ENCODE data around the gene ARL3.

Gene ARL3

GRCh38 chr10:102627291-102627735 is 86.9 kb downstream of the ARL3 start:
- no peak for DNase-seq (ENCODE audit: low read depth, low spot score)
- no peak overlapping the region for H3K4me3 ChIP-seq (ENCODE audit: low read depth, low read length)
- CTCF ChIA-PET = interaction anchor here (0.8 to 3.1 kb wide), 12 partner anchors 8 to 124 kb away, joined by 3 to 19 read pairs (median 6); partner anchors contain the start of genes ACTR1A and SUFU
- TF ChIP-seq, protein P1, sequence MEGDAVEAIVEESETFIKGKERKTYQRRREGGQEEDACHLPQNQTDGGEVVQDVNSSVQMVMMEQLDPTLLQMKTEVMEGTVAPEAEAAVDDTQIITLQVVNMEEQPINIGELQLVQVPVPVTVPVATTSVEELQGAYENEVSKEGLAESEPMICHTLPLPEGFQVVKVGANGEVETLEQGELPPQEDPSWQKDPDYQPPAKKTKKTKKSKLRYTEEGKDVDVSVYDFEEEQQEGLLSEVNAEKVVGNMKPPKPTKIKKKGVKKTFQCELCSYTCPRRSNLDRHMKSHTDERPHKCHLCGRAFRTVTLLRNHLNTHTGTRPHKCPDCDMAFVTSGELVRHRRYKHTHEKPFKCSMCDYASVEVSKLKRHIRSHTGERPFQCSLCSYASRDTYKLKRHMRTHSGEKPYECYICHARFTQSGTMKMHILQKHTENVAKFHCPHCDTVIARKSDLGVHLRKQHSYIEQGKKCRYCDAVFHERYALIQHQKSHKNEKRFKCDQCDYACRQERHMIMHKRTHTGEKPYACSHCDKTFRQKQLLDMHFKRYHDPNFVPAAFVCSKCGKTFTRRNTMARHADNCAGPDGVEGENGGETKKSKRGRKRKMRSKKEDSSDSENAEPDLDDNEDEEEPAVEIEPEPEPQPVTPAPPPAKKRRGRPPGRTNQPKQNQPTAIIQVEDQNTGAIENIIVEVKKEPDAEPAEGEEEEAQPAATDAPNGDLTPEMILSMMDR (IDR thresholded peaks at IDR 0.05; ENCODE audit: insufficient read depth, low read length, missing control alignments) = no peak
- POLR2A ChIA-PET = interaction anchor here (1.2 to 1.6 kb wide), 4 partner anchors 15 to 123 kb away, joined by 4 to 10 read pairs (median 4); partner anchors contain the start of gene SUFU

GRCh38 chr10:102626026-102626685 is 88.0 kb downstream of the ARL3 start:
- H3K4me3 ChIP-seq (ENCODE audit: low read depth, low read length) = no peak overlapping the region
- TF ChIP-seq, protein P1 (IDR thresholded peaks at IDR 0.05; ENCODE audit: insufficient read depth, low read length, missing control alignments) = no peak
- DNase-seq (ENCODE audit: low read depth, low spot score) = no peak
- CTCF ChIA-PET = interaction anchor here (1.3 to 3.1 kb wide), 5 partner anchors 9 to 42 kb away, joined by 3 to 19 read pairs (median 6); no protein-coding TSS in a partner anchor
- POLR2A ChIA-PET = no interaction called here

DNA sequence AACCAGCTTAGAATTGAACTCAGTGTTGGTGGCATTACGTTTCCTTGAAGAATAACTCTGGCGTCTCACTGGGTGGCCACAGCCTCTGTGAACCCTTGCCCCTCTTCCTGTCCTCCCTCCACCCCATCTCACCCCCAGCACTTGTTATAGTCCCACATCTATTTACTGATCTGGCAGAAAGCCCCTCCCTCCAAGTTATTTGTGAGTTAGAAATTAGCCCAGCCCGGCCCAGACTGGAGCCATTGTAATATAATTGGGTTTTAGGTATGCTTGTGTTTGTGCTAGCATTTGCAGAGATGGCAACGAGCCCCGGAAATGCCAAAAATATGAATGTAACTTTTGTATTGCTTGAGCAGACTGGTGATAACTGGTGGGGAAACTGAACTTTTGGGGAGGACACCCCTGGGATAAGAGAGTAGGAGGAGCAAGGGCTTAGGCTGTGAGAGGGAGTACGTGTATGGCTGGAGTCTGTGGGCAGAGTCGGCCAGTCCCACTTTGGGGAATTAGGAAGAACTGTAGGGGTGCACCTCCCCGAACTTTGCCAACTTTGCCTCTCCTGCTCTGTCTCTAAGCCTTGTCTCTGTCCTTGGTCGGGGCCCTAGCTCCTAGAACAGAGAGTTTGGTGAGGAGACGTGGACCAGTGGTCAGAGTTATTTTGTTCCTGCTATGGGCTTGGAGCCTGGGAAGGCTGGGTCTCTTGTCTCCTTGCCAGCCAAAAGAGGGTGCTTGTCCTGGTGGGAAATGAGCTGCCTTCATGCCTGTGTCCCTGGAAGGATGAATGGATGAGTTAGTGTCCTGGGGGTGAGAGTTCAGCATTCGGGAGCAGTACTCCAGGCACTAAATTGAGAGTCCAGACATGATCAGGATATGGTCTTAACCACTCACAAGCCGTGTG is 89.2 kb downstream of the ARL3 start:
- no peak for DNase-seq (ENCODE audit: low read depth, low spot score)
- H3K4me3 ChIP-seq (ENCODE audit: low read depth, low read length) = no peak overlapping the region
- TF ChIP-seq, protein P1 (IDR thresholded peaks at IDR 0.05; ENCODE audit: insufficient read depth, low read length, missing control alignments) = no peak
- POLR2A ChIA-PET = no interaction called here
- CTCF ChIA-PET = interaction anchor here (0.6 to 1.7 kb wide), 3 partner anchors 10 to 147 kb away, joined by 3 to 7 read pairs (median 7); no protein-coding TSS in a partner anchor

GRCh38 chr10:102624094-102624493 is 90.1 kb downstream of the ARL3 start:
- no peak overlapping the region for H3K4me3 ChIP-seq (ENCODE audit: low read depth, low read length)
- TF ChIP-seq, protein P1 (IDR thresholded peaks at IDR 0.05; ENCODE audit: insufficient read depth, low read length, missing control alignments) = no peak
- POLR2A ChIA-PET = no interaction called here
- DNase-seq (ENCODE audit: low read depth, low spot score) = no peak
- CTCF ChIA-PET = interaction anchor here (1.1 to 1.7 kb wide), 3 partner anchors 9 to 42 kb away, joined by 3 to 7 read pairs (median 7); no protein-coding TSS in a partner anchor

All from AG04449 (cell line).